Suprapubic skin (tissue), 4 donors: ENCODE results near the gene ADAM11.

Experiments
- EP300 ChIP-seq: sonication (generic); formaldehyde crosslinking; IDR thresholded peaks from one replicate; pipeline ENCODE4 v1.6.1; 2017; ENCODE audit warnings: antibody characterized with exemption
- POLR2A ChIP-seq, 2 donors: fragments of 450-650 bp; IDR thresholded peaks; one replicate each; pipeline ENCODE4 v1.6.1; 2017; ENCODE audit warnings: antibody characterized with exemption in 2 of 2, mild to moderate bottlenecking in 2 of 2, moderate library complexity in 2 of 2
- POLR2AphosphoS5 ChIP-seq, 3 donors: sonication (generic); formaldehyde crosslinking; IDR thresholded peaks; one replicate each; pipeline ENCODE4 v1.6.1; 2017; ENCODE audit warnings: antibody characterized with exemption in 3 of 3
- TF ChIP-seq, protein P1 (sequence below), 2 donors: fragments of 200-600 bp in 1 of 2; fragments of 450-650 bp in 1 of 2; sonication (generic) in 1 of 2; IDR thresholded peaks; one replicate each; pipeline ENCODE4 v1.5.1; 2016 to 2019; ENCODE audit warnings: antibody characterized with exemption in 2 of 2, mild to moderate bottlenecking in 1 of 2, moderate library complexity in 1 of 2

- TF ChIP-seq POLR2AphosphoS5 (IDR thresholded peaks at IDR 0.05) (no peak), POLR2A (IDR thresholded peaks at IDR 0.05) (no peak), EP300 (no peak)
- TF ChIP-seq, protein P1, sequence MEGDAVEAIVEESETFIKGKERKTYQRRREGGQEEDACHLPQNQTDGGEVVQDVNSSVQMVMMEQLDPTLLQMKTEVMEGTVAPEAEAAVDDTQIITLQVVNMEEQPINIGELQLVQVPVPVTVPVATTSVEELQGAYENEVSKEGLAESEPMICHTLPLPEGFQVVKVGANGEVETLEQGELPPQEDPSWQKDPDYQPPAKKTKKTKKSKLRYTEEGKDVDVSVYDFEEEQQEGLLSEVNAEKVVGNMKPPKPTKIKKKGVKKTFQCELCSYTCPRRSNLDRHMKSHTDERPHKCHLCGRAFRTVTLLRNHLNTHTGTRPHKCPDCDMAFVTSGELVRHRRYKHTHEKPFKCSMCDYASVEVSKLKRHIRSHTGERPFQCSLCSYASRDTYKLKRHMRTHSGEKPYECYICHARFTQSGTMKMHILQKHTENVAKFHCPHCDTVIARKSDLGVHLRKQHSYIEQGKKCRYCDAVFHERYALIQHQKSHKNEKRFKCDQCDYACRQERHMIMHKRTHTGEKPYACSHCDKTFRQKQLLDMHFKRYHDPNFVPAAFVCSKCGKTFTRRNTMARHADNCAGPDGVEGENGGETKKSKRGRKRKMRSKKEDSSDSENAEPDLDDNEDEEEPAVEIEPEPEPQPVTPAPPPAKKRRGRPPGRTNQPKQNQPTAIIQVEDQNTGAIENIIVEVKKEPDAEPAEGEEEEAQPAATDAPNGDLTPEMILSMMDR (IDR thresholded peaks at IDR 0.05) = no peak
Observed at GRCh38 chr17:44831371-44831770, 72.6 kb downstream of the ADAM11 start.
